Measurements from ENCODE around the gene OR6A2.

- TF ChIP-seq CTCF (conservative IDR thresholded peaks at IDR 0.05; ENCODE audit: low read depth, low read length) (no peak), ELK1 (IDR thresholded peaks at IDR 0.05; ENCODE audit: borderline replicate concordance, low read depth, low read length) (no peak), MAFK (IDR thresholded peaks at IDR 0.05; ENCODE audit: low read depth, low read length) (no peak), USF2 (IDR thresholded peaks at IDR 0.05; ENCODE audit: low read depth, low read length) (no peak), CEBPB (IDR thresholded peaks at IDR 0.05; ENCODE audit: low read depth, low read length) (no peak), POLR2A (IDR thresholded peaks at IDR 0.05; ENCODE audit: low read depth, low read length) (no peak), MAZ (IDR thresholded peaks at IDR 0.05; ENCODE audit: borderline replicate concordance, low read depth, low read length) (no peak), RAD21 (IDR thresholded peaks at IDR 0.05; ENCODE audit: low read length) (no peak), CHD1 (IDR thresholded peaks at IDR 0.05; ENCODE audit: low read depth, low read length) (no peak), FOS (IDR thresholded peaks at IDR 0.05; ENCODE audit: low read depth, low read length) (no peak), RFX5 (IDR thresholded peaks at IDR 0.05; ENCODE audit: low read depth, low read length) (no peak), SMC3 (IDR thresholded peaks at IDR 0.05; ENCODE audit: low read depth, low read length) (no peak), MXI1 (IDR thresholded peaks at IDR 0.05; ENCODE audit: borderline replicate concordance, low read depth, low read length) (no peak), BHLHE40 (IDR thresholded peaks at IDR 0.05; ENCODE audit: low read depth, low read length) (no peak)
Observed at GRCh38 chr11:6845383-6845782, 45.9 kb upstream of the OR6A2 start, which contains the start of gene OR10A5.

All from IMR-90 (cell line).